GM19025 (cell line): ENCODE measurements around the gene PPM1A.

Experiments
- ATAC-seq: cut with Tn5 transposase; IDR thresholded peaks from one replicate; pipeline ENCODE4 v1.9.1; 2021; ENCODE audit warnings: mild to moderate bottlenecking, low read depth, moderate library complexity; ENCODE audit not compliant: unreplicated experiment

The PPM1A gene

GRCh38 chr14:60225265-60225664 is 23.8 kb upstream of the PPM1A start:
- ATAC-seq: no peak

- ATAC-seq: no peak
These were observed 22.7 kb upstream of the PPM1A start for GRCh38 chr14:60226298-60226697.

DNA sequence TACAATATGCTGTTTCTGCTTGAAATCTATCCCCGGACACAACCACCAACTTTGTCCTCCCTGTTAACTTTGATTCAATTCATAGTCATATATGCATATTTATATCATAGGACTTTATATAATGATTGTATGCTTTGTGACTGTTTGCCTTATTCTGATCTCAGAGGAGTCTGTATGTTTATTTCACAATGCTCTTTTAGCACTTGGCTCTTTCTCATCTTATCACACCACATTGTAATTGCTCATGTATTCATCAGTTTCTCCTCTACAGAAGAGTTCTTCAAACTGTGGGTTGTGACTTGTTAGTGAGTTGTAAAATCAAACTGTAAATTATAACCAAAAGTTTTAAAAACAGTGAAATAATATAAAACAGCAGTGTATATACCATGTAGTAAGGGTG is 21.7 kb upstream of the PPM1A start:
- no peak for ATAC-seq

DNA sequence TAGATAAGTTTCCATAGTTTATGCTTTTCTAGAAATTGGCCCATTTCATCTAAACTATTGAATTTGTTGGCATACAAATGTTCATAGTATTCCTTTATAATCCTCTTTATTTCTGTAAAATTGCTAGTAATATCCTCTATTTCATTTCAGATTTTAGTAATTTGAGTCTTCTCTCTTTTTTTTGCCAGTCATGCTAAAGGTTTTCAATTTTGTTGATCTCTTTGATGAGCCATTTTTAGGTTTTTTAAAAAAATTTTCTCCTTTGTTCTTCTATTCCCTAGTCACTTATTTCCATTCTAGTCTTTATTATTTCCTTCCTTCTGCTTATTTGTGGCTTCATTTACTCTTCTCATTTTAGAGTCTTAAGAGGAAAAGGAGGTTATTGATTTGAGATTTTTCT is 19.4 kb upstream of the PPM1A start:
- ATAC-seq: no peak

- ATAC-seq: no peak
These were observed 16.8 kb upstream of the PPM1A start for GRCh38 chr14:60232185-60232584.

GRCh38 chr14:60233251-60233650 is 15.8 kb upstream of the PPM1A start:
- ATAC-seq: no peak

DNA sequence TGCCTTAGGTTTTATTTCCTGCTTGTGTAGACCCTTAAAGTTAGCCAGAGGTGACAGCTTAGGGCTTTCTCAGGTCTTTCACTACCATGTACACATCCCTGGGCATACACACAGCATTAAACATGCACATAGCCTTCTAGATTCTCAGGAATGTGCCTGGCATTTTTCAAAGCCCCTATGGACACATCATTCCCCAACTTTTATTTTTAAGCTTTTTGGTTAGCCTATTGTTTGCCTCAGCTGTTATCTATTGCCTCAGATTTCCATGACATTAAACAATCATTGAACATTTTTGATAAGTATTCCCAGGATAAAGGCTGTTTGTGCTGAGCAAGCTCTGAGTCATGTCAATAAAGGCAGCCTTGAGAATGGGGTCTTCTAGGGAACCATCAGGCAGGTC is 15.1 kb upstream of the PPM1A start:
- ATAC-seq: no peak

DNA sequence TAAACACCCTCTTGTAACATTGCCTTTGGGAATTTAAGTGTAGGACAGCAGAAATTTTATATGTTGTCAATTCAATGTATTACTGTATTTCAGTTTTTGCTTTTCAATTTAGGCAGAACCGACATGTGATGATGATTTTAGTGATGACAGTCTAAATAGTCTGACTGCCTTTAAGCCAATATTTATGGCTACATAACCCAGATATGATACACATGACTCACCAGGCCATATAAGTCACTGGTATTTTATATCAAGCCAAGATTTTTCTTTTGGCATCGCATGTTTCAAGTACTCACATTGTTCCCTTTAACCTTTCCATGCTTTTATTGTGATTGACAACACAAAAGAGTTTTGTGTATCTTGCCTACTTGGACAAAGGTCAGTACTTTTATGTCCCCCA is 13.6 kb upstream of the PPM1A start:
- no peak for ATAC-seq

GRCh38 chr14:60238955-60239354 is 10.1 kb upstream of the PPM1A start:
- no peak for ATAC-seq

- no peak for ATAC-seq
These were observed 8.7 kb upstream of the PPM1A start for GRCh38 chr14:60240139-60240856.

DNA sequence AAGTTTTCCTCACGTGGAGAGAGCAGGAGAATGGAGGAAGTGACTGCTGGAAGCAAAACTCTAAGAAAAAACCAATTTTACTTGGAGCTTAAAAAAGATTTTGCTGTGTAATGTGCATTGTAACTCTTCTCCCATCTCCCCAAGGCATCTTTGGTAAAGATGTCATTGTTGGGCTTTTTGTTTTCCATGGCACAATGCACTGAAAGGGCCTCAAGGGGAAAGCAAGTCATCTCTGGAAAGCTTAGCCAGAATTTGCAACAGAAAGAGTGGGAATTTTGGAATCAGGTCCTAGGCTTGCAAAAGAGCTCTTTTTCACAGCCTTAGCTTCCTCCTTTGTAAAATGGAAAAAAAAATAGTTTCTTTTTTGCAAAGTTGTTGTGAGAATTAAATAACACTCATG is 7.9 kb upstream of the PPM1A start:
- no peak for ATAC-seq

DNA sequence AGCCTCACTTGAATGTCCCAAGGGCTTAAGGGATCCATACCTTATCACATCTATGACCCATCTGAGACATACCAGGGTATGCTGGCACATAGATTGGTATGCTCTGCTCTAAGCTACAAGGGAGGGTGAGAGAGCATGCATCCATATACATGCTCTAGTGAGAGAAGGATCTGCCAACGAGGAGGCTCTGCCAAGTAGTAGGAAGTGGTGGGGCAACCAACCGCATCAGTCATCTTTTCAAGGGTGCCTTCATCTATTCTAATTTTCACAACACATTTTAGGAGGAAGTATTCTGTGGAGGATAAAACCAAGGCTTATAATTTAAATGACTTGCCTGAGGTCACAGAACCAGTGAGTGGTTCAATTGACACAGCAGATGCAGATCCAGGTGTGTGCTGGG is 6.6 kb upstream of the PPM1A start:
- ATAC-seq: no peak

GRCh38 chr14:60245380-60246177 is 3.4 kb upstream of the PPM1A start:
- ATAC-seq: no peak

DNA sequence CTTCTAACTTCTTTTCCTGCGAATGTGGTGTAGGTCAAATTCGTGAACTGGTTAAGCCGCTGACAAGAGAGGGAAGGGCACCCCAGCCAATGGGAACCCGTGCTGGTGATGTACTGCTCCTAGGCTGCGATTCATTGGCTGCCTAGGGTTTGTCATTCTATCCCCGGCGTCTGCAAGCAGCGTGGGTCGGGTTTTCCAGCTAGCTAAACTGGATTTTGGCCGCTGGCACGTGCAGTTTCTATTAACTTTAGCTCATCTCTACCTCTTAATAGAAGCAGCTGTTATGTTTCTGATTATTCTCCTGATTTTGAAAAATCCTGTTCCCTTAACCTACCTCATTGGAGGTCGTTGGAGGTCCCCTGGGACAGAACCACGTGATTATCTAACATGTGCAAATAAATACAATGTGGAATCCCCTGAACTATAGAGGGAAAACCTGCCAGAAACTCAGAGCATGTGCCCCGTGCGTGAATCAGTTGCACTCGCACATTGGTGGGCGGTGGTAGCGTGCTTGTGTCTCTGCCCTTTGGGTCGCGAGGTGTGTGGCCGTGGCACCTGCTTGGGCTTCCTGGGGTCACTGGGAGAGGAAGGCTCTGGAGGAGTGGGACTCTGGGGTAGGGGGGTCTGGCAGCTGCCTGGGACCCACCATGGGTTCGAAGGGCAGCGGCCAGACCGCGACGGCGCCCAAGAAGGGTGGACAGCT is 876 bp upstream of the PPM1A start:
- peak; percentile 51 for ATAC-seq

DNA sequence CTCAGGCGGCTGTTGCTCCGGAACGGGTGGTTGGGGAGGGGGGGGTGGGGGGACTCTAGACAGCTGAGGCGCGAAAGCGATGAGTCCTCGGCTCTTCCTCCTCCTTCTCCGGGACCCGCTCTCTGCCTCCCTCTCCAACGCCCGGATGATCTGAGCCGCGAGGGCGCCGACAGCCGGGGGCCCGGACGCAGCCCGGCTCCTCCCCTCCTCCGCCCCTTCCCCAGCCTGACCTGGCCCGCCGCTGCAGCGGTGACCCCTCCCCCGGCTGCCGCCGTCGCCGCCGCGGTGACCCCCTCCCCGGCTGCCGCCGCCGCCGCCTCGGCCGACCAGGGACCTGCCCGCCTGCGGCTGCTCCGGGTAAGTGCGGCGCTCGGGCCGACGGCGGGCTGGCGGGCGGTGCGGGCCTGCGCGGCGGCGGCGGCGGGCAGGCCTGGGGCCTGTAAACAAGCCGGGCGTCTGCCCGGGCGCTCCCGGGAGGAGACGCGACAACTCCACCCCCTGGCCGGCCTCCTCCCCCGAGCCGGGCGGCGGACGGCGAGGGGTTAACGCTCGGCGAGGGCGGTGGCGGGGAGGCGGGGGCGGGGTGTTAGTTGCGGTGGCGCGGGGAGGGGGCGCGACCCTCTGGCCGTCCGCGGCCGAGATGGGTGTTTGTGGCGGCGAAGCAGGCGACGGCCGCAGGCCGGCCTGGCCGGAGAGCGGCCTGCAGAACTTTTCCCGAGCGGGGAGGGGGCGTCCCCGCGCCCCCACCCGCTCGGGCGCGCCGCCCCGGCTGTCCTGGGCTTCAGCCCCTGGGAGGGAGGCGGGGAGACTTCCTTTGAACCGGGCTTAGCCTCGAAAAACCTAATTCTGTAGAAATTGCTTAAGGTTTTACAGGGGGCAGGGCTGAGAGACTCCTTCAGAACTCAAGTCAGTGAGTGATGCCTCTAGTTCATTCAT is 568 bp downstream of the PPM1A start:
- peak; percentile 39 for ATAC-seq

GRCh38 chr14:60250257-60251035 is 1.4 kb downstream of the PPM1A start:
- ATAC-seq: no peak

- no peak for ATAC-seq
These were observed 2.9 kb downstream of the PPM1A start for GRCh38 chr14:60251877-60252276.

DNA sequence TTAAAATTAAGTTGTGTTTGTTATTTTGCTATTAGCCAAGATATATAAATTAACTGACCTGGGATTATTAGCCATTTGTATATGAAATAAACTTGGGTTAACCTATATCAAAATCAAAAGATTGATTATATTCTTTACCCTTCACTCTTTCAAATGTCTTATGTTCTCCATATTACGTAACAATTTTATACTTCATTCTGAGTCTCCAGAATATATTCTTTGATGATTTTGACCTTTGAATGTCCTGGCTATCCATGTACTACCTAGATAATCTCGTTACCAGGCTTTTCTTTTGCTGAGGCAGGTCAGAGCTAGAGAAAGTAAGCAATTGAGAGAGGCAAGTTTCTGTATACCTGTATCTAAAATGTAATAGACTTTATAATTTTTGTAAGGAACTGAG is 3.6 kb downstream of the PPM1A start:
- no peak for ATAC-seq

GRCh38 chr14:60253649-60254048 is 4.6 kb downstream of the PPM1A start:
- no peak for ATAC-seq

DNA sequence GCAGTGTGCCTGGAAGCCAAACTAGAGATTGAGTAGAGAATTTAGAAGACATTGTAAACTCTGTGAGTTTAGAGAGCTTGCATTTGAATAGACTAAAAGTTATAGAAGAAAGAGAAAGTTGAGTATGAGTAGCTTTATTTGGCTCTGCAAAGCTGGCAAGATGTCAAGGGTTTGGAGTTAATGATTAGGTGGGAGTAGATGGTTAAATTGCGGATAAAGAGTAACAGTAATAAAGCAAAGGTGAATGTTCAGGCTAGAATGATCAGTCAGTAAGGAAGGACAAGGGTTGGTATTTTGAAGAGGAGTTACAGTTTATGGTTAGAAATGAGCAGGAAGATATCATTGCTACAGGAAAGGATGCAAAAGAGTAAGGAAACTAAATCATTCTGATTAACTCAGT is 5.2 kb downstream of the PPM1A start:
- no peak for ATAC-seq
